Eye (tissue), 1 donor: Measurements from ENCODE around the gene JAK3.

Source experiments
- DNase-seq: peaks from one replicate; pipeline ENCODE4 v3.0.0-alpha.2; 2015

The JAK3 gene

GRCh38 chr19:17775991-17776803 lies 71.6 kb downstream of the JAK3 start:
- DNase-seq = no peak

GRCh38 chr19:17775245-17775927 lies 72.4 kb downstream of the JAK3 start:
- DNase-seq = peak; percentile 20
